Choroid plexus epithelial cell (primary cell): ENCODE measurements around the gene RPRD2.

Experiments used
- DNase-seq: peaks from one replicate; pipeline ENCODE4 v3.0.0-alpha.2; 2010; ENCODE audit warnings: low read depth
- H3K4me3 ChIP-seq: 2 replicates; pipeline ENCODE4 v1.5.1; 2011; ENCODE audit warnings: low read depth, mild to moderate bottlenecking, control low read depth, low read length, moderate library complexity
- TF ChIP-seq, protein P1 (sequence below): conservative IDR thresholded peaks from 2 replicates; pipeline ENCODE4 v1.5.1; 2011; ENCODE audit warnings: low read depth, mild to moderate bottlenecking, control low read depth, inconsistent platforms, low read length, moderate library complexity

Gene RPRD2

DNA sequence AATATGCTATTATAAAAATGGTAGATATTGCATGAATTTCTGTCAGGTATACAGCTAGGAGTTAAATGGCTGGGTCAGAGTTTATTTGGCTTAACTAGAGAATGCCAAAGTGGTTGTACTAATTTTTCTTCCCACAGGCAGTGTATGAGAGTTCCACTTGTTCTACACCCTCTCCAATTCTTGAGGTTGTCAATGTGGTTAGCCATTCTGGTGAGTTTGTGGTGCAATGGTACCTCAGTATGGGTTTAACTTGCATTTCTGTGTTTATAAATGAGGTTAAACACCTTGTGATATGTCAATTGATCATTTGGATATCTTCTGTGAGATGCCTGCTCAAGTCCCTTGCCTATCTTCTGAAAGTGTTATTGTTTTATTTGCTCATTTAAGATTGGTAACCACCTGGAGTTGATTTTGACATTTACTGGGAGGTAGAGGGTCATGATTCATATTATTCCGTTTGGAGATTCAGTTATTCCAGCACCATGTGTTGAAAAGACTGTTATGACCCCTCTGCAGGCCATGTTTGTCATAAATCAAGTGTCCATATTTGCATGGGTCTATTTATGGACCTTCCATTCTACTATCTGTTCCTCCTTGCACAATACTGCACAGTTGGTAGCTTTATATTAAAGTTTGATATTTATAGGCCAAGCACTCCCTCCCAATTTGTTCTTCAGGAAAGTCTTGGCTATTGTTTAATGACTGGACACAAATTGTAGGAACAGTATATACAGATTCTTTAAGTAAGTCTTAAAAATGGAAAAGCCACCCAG is 157.4 kb downstream of the RPRD2 start:
- no peak for DNase-seq
- TF ChIP-seq, protein P1, sequence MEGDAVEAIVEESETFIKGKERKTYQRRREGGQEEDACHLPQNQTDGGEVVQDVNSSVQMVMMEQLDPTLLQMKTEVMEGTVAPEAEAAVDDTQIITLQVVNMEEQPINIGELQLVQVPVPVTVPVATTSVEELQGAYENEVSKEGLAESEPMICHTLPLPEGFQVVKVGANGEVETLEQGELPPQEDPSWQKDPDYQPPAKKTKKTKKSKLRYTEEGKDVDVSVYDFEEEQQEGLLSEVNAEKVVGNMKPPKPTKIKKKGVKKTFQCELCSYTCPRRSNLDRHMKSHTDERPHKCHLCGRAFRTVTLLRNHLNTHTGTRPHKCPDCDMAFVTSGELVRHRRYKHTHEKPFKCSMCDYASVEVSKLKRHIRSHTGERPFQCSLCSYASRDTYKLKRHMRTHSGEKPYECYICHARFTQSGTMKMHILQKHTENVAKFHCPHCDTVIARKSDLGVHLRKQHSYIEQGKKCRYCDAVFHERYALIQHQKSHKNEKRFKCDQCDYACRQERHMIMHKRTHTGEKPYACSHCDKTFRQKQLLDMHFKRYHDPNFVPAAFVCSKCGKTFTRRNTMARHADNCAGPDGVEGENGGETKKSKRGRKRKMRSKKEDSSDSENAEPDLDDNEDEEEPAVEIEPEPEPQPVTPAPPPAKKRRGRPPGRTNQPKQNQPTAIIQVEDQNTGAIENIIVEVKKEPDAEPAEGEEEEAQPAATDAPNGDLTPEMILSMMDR, result no peak
- no peak overlapping the region for H3K4me3 ChIP-seq

DNA sequence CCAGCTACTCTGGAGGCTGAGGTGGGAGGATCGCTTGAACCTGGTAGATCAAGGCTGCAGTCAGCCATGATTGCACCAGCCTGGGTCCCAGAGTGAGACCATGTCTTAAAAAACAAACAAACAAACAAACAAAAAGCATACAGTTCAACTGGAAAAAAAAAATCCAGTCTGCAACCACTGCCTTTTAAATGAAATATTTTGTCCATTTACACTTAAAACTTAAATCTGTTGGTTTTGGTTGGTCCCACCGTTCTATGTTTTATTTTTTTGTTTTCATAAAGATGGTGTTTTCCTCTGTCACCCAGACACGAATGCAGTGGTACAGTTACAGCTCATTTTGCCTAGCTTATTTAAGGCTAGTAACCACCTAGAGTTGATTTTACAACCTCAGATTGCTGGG is 161.4 kb downstream of the RPRD2 start:
- no peak overlapping the region for H3K4me3 ChIP-seq
- DNase-seq, result no peak
- TF ChIP-seq, protein P1, result no peak
